WTC11 (cell line): ENCODE data around the gene OR9Q1. TPM values are rescaled to one million over a fixed set of nuclear protein-coding genes. Genes with fewer than 3 reads are reported as not detected.

Experiments
- ATAC-seq: fragments of 200-7000 bp; cut with Tn5 transposase; 2 replicates; pipeline ENCODE4 v1.10.0; 2021; ENCODE audit warnings: mild to moderate bottlenecking, moderate library complexity
- CTCF ChIA-PET: fragments of 300-600 bp; sonication (Branson Sonifier 250); formaldehyde crosslinking; loops from one replicate; lab custom pipeline; 2021; ENCODE audit warnings: antibody characterized with exemption; lab: Charles Lee
- POLR2A ChIA-PET: fragments of 350-600 bp; sonication (Branson Sonifier 250); formaldehyde crosslinking; loops from one replicate; lab custom pipeline; 2021; ENCODE audit warnings: antibody characterized with exemption; lab: Charles Lee
- DNase-seq: peaks from one replicate; pipeline ENCODE4 v3.0.0; 2021; ENCODE audit warnings: low spot score
- H3K27ac Mint-ChIP-seq: 2 replicates; pipeline ENCODE4 v1.8.0; 2021; ENCODE audit warnings: mixed read lengths
- H3K27me3 Mint-ChIP-seq: 2 replicates; pipeline ENCODE4 v1.8.0; 2021; ENCODE audit warnings: low read depth, mild to moderate bottlenecking, moderate library complexity, mixed read lengths
- H3K36me3 Mint-ChIP-seq: 2 replicates; pipeline ENCODE4 v1.8.0; 2021; ENCODE audit warnings: mixed read lengths
- H3K4me1 Mint-ChIP-seq: 2 replicates; pipeline ENCODE4 v1.8.0; 2022; ENCODE audit warnings: mixed read lengths
- H3K4me3 Mint-ChIP-seq: 2 replicates; pipeline ENCODE4 v1.8.0; 2021; ENCODE audit warnings: mild to moderate bottlenecking, moderate library complexity, mixed read lengths
- H3K9me3 Mint-ChIP-seq: 2 replicates; pipeline ENCODE4 v1.8.0; 2021; ENCODE audit warnings: mixed read lengths
- ATF1 ChIP-seq: sonication (generic); formaldehyde crosslinking; IDR thresholded peaks from 2 replicates; pipeline ENCODE4 v1.8.1; 2023; ENCODE audit warnings: mild to moderate bottlenecking, moderate library complexity, missing genetic modification reagents
- CREB1 ChIP-seq: sonication (generic); formaldehyde crosslinking; IDR thresholded peaks from 2 replicates; pipeline ENCODE4 v1.8.0; 2023; ENCODE audit warnings: mild to moderate bottlenecking, missing genetic modification reagents
- FOXK1 ChIP-seq: sonication (generic); formaldehyde crosslinking; IDR thresholded peaks from 2 replicates; pipeline ENCODE4 v1.8.0; 2022; ENCODE audit warnings: mild to moderate bottlenecking, moderate library complexity, missing genetic modification reagents
- NFATC4 ChIP-seq: fragments of 250-450 bp; sonication (Bioruptor Pico); IDR thresholded peaks from 2 replicates; pipeline ENCODE4 v1.9.0; 2021; ENCODE audit warnings: mild to moderate bottlenecking
- NR3C1 ChIP-seq: sonication (generic); formaldehyde crosslinking; conservative IDR thresholded peaks from 2 replicates; pipeline ENCODE4 v1.8.1; 2023; ENCODE audit warnings: low read depth, mild to moderate bottlenecking, missing genetic modification reagents
- RORB ChIP-seq: fragments of 250-450 bp; sonication (Bioruptor Pico); IDR thresholded peaks from 2 replicates; pipeline ENCODE4 v1.9.0; 2021; ENCODE audit warnings: mild to moderate bottlenecking
- TEAD4 ChIP-seq: sonication (generic); formaldehyde crosslinking; IDR thresholded peaks from 2 replicates; pipeline ENCODE4 v1.8.0; 2022; ENCODE audit warnings: mild to moderate bottlenecking, missing genetic modification reagents
- ZNF121 ChIP-seq: sonication (generic); formaldehyde crosslinking; IDR thresholded peaks from 2 replicates; pipeline ENCODE4 v1.8.0; 2023; ENCODE audit warnings: missing genetic modification reagents
- ZNF416 ChIP-seq: fragments of 250-450 bp; sonication (Bioruptor Pico); IDR thresholded peaks from 2 replicates; pipeline ENCODE4 v1.9.0; 2021; ENCODE audit warnings: mild to moderate bottlenecking, inconsistent platforms
- total RNA-seq: library from RNA; stranded (reverse); gene quantifications from 3 replicates; pipeline ENCODE4 v1.2.3, GENCODE V29; 2021
- TF ChIP-seq, protein P1 (sequence below): sonication (generic); formaldehyde crosslinking; IDR thresholded peaks from 2 replicates; pipeline ENCODE4 v1.8.0; 2022; ENCODE audit warnings: missing genetic modification reagents
- TF ChIP-seq, protein P2 (sequence below): sonication (generic); formaldehyde crosslinking; conservative IDR thresholded peaks from 2 replicates; pipeline ENCODE4 v1.8.1; 2022; ENCODE audit warnings: mild to moderate bottlenecking, missing genetic modification reagents
- TF ChIP-seq, protein P3 (sequence below): sonication (generic); formaldehyde crosslinking; IDR thresholded peaks from 2 replicates; pipeline ENCODE4 v1.8.0; 2023; ENCODE audit warnings: mild to moderate bottlenecking, missing genetic modification reagents
- TF ChIP-seq, protein P4 (sequence below): fragments of 250-450 bp; sonication (Bioruptor Pico); IDR thresholded peaks from 2 replicates; pipeline ENCODE4 v2.1.2; 2022; ENCODE audit warnings: mild to moderate bottlenecking, moderate library complexity
- TF ChIP-seq, protein P5 (sequence below): sonication (generic); formaldehyde crosslinking; IDR thresholded peaks from 2 replicates; pipeline ENCODE4 v1.8.1; 2023; ENCODE audit warnings: mild to moderate bottlenecking, missing genetic modification reagents, borderline replicate concordance
- TF ChIP-seq, protein P6 (sequence below): sonication (generic); formaldehyde crosslinking; IDR thresholded peaks from 2 replicates; pipeline ENCODE4 v1.8.0; 2022; ENCODE audit warnings: mild to moderate bottlenecking, missing genetic modification reagents
- TF ChIP-seq, protein P7 (sequence below): sonication (generic); formaldehyde crosslinking; IDR thresholded peaks from 2 replicates; pipeline ENCODE4 v1.8.0; 2022; ENCODE audit warnings: mild to moderate bottlenecking, missing genetic modification reagents
- TF ChIP-seq, protein P8 (sequence below): sonication (generic); formaldehyde crosslinking; IDR thresholded peaks from 2 replicates; pipeline ENCODE4 v1.8.0; 2022; ENCODE audit warnings: mild to moderate bottlenecking, missing genetic modification reagents
- TF ChIP-seq, protein P9 (sequence below): sonication (generic); formaldehyde crosslinking; IDR thresholded peaks from 2 replicates; pipeline ENCODE4 v1.8.1; 2023; ENCODE audit warnings: mild to moderate bottlenecking, missing genetic modification reagents, moderate library complexity

Gene OR9Q1
- total RNA-seq, 1 experiment from 2014 or later: not detected

DNA sequence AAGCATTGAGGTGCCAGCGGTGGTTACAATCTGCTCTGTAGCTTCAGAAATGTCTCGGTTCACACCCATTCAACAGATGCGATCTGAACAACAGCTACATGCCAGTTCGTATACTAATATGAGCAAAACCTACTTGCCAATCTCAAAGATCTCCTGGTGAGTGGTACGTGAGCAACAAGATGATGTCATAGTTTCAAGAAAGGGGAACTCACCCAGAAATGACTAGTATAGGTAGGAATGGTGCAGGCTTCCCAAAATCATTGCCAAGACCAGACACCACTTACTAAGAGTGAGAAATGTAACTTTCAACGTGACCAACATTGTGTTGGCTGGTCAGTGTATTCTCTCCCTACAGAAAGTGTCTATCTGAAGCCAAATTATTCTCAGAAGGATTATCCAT, 38.1 kb downstream of the OR9Q1 start (continued):
- TF ChIP-seq, protein P1, sequence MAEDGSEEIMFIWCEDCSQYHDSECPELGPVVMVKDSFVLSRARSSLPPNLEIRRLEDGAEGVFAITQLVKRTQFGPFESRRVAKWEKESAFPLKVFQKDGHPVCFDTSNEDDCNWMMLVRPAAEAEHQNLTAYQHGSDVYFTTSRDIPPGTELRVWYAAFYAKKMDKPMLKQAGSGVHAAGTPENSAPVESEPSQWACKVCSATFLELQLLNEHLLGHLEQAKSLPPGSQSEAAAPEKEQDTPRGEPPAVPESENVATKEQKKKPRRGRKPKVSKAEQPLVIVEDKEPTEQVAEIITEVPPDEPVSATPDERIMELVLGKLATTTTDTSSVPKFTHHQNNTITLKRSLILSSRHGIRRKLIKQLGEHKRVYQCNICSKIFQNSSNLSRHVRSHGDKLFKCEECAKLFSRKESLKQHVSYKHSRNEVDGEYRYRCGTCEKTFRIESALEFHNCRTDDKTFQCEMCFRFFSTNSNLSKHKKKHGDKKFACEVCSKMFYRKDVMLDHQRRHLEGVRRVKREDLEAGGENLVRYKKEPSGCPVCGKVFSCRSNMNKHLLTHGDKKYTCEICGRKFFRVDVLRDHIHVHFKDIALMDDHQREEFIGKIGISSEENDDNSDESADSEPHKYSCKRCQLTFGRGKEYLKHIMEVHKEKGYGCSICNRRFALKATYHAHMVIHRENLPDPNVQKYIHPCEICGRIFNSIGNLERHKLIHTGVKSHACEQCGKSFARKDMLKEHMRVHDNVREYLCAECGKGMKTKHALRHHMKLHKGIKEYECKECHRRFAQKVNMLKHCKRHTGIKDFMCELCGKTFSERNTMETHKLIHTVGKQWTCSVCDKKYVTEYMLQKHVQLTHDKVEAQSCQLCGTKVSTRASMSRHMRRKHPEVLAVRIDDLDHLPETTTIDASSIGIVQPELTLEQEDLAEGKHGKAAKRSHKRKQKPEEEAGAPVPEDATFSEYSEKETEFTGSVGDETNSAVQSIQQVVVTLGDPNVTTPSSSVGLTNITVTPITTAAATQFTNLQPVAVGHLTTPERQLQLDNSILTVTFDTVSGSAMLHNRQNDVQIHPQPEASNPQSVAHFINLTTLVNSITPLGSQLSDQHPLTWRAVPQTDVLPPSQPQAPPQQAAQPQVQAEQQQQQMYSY (CRISPR knock-in tag): no peak
- TF ChIP-seq ZNF121 (CRISPR knock-in tag): no peak
- TF ChIP-seq FOXK1 (CRISPR knock-in tag): no peak
- TF ChIP-seq, protein P2, sequence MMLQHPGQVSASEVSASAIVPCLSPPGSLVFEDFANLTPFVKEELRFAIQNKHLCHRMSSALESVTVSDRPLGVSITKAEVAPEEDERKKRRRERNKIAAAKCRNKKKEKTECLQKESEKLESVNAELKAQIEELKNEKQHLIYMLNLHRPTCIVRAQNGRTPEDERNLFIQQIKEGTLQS (CRISPR knock-in tag): no peak
- TF ChIP-seq, protein P3, sequence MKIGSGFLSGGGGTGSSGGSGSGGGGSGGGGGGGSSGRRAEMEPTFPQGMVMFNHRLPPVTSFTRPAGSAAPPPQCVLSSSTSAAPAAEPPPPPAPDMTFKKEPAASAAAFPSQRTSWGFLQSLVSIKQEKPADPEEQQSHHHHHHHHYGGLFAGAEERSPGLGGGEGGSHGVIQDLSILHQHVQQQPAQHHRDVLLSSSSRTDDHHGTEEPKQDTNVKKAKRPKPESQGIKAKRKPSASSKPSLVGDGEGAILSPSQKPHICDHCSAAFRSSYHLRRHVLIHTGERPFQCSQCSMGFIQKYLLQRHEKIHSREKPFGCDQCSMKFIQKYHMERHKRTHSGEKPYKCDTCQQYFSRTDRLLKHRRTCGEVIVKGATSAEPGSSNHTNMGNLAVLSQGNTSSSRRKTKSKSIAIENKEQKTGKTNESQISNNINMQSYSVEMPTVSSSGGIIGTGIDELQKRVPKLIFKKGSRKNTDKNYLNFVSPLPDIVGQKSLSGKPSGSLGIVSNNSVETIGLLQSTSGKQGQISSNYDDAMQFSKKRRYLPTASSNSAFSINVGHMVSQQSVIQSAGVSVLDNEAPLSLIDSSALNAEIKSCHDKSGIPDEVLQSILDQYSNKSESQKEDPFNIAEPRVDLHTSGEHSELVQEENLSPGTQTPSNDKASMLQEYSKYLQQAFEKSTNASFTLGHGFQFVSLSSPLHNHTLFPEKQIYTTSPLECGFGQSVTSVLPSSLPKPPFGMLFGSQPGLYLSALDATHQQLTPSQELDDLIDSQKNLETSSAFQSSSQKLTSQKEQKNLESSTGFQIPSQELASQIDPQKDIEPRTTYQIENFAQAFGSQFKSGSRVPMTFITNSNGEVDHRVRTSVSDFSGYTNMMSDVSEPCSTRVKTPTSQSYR (CRISPR knock-in tag): no peak
- no peak for TF ChIP-seq TEAD4 (CRISPR knock-in tag)
- TF ChIP-seq, protein P4, sequence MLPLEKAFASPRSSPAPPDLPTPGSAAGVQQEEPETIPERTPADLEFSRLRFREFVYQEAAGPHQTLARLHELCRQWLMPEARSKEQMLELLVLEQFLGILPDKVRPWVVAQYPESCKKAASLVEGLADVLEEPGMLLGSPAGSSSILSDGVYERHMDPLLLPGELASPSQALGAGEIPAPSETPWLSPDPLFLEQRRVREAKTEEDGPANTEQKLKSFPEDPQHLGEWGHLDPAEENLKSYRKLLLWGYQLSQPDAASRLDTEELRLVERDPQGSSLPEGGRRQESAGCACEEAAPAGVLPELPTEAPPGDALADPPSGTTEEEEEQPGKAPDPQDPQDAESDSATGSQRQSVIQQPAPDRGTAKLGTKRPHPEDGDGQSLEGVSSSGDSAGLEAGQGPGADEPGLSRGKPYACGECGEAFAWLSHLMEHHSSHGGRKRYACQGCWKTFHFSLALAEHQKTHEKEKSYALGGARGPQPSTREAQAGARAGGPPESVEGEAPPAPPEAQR: no peak
- no peak for TF ChIP-seq ATF1 (CRISPR knock-in tag)
- TF ChIP-seq, protein P5, sequence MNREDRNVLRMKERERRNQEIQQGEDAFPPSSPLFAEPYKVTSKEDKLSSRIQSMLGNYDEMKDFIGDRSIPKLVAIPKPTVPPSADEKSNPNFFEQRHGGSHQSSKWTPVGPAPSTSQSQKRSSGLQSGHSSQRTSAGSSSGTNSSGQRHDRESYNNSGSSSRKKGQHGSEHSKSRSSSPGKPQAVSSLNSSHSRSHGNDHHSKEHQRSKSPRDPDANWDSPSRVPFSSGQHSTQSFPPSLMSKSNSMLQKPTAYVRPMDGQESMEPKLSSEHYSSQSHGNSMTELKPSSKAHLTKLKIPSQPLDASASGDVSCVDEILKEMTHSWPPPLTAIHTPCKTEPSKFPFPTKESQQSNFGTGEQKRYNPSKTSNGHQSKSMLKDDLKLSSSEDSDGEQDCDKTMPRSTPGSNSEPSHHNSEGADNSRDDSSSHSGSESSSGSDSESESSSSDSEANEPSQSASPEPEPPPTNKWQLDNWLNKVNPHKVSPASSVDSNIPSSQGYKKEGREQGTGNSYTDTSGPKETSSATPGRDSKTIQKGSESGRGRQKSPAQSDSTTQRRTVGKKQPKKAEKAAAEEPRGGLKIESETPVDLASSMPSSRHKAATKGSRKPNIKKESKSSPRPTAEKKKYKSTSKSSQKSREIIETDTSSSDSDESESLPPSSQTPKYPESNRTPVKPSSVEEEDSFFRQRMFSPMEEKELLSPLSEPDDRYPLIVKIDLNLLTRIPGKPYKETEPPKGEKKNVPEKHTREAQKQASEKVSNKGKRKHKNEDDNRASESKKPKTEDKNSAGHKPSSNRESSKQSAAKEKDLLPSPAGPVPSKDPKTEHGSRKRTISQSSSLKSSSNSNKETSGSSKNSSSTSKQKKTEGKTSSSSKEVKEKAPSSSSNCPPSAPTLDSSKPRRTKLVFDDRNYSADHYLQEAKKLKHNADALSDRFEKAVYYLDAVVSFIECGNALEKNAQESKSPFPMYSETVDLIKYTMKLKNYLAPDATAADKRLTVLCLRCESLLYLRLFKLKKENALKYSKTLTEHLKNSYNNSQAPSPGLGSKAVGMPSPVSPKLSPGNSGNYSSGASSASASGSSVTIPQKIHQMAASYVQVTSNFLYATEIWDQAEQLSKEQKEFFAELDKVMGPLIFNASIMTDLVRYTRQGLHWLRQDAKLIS: no peak
- TF ChIP-seq ZNF416 (CRISPR knock-in tag): no peak
- TF ChIP-seq, protein P6, sequence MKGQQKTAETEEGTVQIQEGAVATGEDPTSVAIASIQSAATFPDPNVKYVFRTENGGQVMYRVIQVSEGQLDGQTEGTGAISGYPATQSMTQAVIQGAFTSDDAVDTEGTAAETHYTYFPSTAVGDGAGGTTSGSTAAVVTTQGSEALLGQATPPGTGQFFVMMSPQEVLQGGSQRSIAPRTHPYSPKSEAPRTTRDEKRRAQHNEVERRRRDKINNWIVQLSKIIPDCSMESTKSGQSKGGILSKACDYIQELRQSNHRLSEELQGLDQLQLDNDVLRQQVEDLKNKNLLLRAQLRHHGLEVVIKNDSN (CRISPR knock-in tag): no peak

DNA sequence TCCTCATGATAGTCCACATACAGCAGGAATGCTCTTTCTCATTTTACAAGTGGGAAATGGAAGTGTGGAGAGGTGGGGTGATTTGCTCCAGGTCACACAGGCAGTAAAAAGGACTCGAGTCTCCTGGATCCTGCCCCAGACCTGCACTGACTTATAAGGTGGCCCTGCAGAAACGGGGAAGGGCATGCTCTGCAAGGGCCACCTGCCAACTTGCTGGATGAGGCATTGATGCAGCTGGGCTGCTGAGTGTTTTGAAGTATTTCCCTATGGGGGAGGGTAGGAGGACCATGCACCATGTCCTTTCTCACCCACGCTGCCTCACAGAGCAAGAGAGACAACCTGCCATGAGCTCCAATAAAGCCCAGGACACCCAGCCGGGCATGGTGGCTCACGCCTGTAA, 44.0 kb downstream of the OR9Q1 start:
- H3K9me3 Mint-ChIP-seq: peaks cover 4% of the 10 kb centered on the region; the same call in 1 of the 2 replicates
- DNase-seq (no peak), ATAC-seq (no peak)
- no peaks in the 10 kb centered on the region for H3K36me3 Mint-ChIP-seq
- peaks cover 12% of the 10 kb centered on the region for H3K4me1 Mint-ChIP-seq
- no peaks in the 10 kb centered on the region for H3K27me3 Mint-ChIP-seq
- no peak overlapping the region for H3K4me3 Mint-ChIP-seq
- POLR2A ChIA-PET: no interaction called here
- CTCF ChIA-PET: interaction anchor here (1.1 kb wide), 1 partner anchor 94 kb away, joined by 4 read pairs; no protein-coding TSS in a partner anchor
- no peak overlapping the region for H3K27ac Mint-ChIP-seq
- TF ChIP-seq, protein P7, sequence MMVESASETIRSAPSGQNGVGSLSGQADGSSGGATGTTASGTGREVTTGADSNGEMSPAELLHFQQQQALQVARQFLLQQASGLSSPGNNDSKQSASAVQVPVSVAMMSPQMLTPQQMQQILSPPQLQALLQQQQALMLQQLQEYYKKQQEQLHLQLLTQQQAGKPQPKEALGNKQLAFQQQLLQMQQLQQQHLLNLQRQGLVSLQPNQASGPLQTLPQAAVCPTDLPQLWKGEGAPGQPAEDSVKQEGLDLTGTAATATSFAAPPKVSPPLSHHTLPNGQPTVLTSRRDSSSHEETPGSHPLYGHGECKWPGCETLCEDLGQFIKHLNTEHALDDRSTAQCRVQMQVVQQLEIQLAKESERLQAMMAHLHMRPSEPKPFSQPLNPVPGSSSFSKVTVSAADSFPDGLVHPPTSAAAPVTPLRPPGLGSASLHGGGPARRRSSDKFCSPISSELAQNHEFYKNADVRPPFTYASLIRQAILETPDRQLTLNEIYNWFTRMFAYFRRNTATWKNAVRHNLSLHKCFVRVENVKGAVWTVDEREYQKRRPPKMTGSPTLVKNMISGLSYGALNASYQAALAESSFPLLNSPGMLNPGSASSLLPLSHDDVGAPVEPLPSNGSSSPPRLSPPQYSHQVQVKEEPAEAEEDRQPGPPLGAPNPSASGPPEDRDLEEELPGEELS: no peak
- TF ChIP-seq NFATC4 (no peak), RORB (CRISPR knock-in tag) (no peak), CREB1 (CRISPR knock-in tag) (no peak), NR3C1 (CRISPR knock-in tag) (no peak)
- TF ChIP-seq, protein P8, sequence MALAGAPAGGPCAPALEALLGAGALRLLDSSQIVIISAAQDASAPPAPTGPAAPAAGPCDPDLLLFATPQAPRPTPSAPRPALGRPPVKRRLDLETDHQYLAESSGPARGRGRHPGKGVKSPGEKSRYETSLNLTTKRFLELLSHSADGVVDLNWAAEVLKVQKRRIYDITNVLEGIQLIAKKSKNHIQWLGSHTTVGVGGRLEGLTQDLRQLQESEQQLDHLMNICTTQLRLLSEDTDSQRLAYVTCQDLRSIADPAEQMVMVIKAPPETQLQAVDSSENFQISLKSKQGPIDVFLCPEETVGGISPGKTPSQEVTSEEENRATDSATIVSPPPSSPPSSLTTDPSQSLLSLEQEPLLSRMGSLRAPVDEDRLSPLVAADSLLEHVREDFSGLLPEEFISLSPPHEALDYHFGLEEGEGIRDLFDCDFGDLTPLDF (CRISPR knock-in tag): no peak
- TF ChIP-seq, protein P9, sequence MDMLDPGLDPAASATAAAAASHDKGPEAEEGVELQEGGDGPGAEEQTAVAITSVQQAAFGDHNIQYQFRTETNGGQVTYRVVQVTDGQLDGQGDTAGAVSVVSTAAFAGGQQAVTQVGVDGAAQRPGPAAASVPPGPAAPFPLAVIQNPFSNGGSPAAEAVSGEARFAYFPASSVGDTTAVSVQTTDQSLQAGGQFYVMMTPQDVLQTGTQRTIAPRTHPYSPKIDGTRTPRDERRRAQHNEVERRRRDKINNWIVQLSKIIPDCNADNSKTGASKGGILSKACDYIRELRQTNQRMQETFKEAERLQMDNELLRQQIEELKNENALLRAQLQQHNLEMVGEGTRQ (CRISPR knock-in tag): no peak
